Neutrophil (primary cell): Measurements from ENCODE around the gene ACTN2.

Experiments
- H3K27ac ChIP-seq: fragments of 200-600 bp; sonication (generic); 2 replicates; pipeline ENCODE4 v1.5.1; 2016; ENCODE audit warnings: mild to moderate bottlenecking, moderate library complexity
- H3K27me3 ChIP-seq: fragments of 200-600 bp; sonication (generic); 2 replicates; pipeline ENCODE4 v1.6.0; 2016; ENCODE audit warnings: mild to moderate bottlenecking
- H3K36me3 ChIP-seq: fragments of 200-600 bp; sonication (generic); 2 replicates; pipeline ENCODE4 v1.5.1; 2017
- H3K4me1 ChIP-seq, 2 experiments: fragments of 200-600 bp in 1 of 2; sonication (generic) in 1 of 2; 1 replicate in 1 of 2; 2 replicates in 1 of 2; pipeline versions ENCODE4 v1.5.1 to v1.6.1; 2013 to 2016; ENCODE audit warnings: low read depth in 1 of 2, low read length in 1 of 2, mild to moderate bottlenecking in 1 of 2, moderate library complexity in 1 of 2; ENCODE audit not compliant: control insufficient read depth in 1 of 2, insufficient read depth in 1 of 2
- H3K4me3 ChIP-seq, 2 experiments: fragments of 200-600 bp in 1 of 2; sonication (generic) in 1 of 2; 1 replicate in 1 of 2; 2 replicates in 1 of 2; pipeline ENCODE4 v1.5.1; 2013 to 2016; ENCODE audit warnings: low read depth in 1 of 2, low read length in 1 of 2, mild to moderate bottlenecking in 1 of 2, moderate library complexity in 1 of 2
- H3K9me3 ChIP-seq: fragments of 200-600 bp; sonication (generic); 2 replicates; pipeline ENCODE4 v1.5.1; 2016
- TF ChIP-seq, protein P1 (sequence below): fragments of 200-600 bp; sonication (generic); IDR thresholded peaks from 2 replicates; pipeline ENCODE4 v1.5.1; 2016; ENCODE audit warnings: antibody characterized with exemption

The ACTN2 gene

DNA sequence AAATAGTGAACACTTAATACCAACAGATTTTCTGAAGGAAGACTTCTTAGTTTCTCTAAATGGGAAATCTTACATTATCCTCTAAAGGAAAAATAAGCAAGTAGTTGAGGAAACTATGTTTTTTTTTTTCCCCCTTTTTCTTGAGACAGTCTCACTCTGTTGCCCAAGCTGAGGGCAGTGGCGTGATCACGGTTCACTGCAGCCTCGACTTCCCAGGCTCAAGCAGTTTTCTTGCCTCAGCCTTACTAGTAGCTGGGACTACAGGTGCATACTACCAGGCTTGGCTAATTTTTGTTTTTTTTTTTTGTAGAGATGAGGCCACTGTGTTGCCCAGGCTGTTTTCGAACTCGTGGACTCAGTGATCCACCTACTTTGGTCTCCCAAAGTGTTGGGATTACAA, 112.7 kb downstream of the ACTN2 start:
- Histone ChIP-seq H3K4me3 (no peak overlapping the region), H3K27ac (no peak overlapping the region), H3K9me3 (no peaks in the 10 kb centered on the region), H3K27me3 (no peaks in the 10 kb centered on the region), H3K36me3 (no peaks in the 10 kb centered on the region), H3K4me1 (peaks cover 14 to 17% of the 10 kb centered on the region in 2 experiments)
- TF ChIP-seq, protein P1, sequence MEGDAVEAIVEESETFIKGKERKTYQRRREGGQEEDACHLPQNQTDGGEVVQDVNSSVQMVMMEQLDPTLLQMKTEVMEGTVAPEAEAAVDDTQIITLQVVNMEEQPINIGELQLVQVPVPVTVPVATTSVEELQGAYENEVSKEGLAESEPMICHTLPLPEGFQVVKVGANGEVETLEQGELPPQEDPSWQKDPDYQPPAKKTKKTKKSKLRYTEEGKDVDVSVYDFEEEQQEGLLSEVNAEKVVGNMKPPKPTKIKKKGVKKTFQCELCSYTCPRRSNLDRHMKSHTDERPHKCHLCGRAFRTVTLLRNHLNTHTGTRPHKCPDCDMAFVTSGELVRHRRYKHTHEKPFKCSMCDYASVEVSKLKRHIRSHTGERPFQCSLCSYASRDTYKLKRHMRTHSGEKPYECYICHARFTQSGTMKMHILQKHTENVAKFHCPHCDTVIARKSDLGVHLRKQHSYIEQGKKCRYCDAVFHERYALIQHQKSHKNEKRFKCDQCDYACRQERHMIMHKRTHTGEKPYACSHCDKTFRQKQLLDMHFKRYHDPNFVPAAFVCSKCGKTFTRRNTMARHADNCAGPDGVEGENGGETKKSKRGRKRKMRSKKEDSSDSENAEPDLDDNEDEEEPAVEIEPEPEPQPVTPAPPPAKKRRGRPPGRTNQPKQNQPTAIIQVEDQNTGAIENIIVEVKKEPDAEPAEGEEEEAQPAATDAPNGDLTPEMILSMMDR, result no peak

DNA sequence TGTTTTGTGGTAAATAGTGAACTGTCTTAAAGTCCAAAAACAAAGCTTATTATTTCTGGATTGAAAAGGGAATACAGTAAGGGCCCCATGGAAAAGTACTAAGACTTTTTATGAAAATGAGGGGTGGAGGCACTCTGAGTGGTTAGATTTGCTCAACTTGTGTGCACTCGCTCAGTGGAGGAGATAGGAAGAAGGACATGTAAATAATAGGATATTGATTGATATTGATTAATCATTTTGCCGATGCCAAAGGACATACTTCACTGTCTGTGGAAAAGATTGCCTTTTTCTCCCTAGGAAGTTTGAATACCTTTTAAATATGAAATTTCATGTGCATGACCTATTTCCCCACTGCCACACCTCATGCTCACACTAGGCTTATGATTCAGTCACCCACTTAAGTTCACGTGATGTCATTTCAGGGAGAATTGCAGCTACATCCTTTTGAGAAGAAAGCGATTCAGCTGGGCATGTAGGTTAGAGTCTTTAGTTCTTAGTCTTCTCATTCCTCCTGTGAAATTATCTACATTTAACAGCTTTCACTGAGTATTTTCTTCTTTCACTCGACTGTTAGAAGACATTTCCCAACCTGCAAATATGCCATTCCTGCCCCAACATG, 113.8 kb downstream of the ACTN2 start:
- TF ChIP-seq, protein P1, result no peak
- H3K27ac ChIP-seq, result no peak overlapping the region
- H3K4me1 ChIP-seq, result peaks cover 11 to 12% of the 10 kb centered on the region in 2 experiments

DNA sequence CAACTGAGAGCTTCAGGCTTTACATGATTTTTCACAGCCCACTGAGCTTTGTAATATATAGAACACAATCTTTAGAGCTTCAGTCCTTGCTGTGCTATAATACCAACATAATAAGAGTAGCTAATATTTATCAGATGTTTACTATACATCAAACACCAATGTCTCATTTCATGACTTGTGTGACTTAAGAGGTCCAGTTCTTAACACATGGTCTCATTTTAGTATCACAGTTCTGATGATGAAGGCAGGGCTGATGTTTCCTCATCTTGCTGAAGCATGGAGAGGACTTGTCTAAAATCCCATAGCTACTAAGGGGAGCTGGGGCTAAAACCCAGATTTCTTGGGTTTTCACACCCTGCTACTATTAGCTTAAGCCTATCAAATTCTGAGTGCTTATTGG, 114.3 kb downstream of the ACTN2 start:
- Histone ChIP-seq H3K27me3 (no peaks in the 10 kb centered on the region), H3K27ac (no peak overlapping the region), H3K36me3 (no peaks in the 10 kb centered on the region), H3K4me1 (peaks cover 8 to 9% of the 10 kb centered on the region in 2 experiments), H3K9me3 (no peaks in the 10 kb centered on the region), H3K4me3 (no peak overlapping the region)
- TF ChIP-seq, protein P1, result no peak

More for the DNA sequence above, 113.8 kb downstream of the ACTN2 start:
- Histone ChIP-seq H3K27me3 (no peaks in the 10 kb centered on the region), H3K9me3 (no peaks in the 10 kb centered on the region), H3K36me3 (no peaks in the 10 kb centered on the region), H3K4me3 (no peak overlapping the region)

- H3K9me3 ChIP-seq, result no peaks in the 10 kb centered on the region
- no peaks in the 10 kb centered on the region for H3K36me3 ChIP-seq
- no peak overlapping the region for H3K4me3 ChIP-seq
- H3K27me3 ChIP-seq, result no peaks in the 10 kb centered on the region
- H3K27ac ChIP-seq, result no peak overlapping the region
- TF ChIP-seq, protein P1, result no peak
- H3K4me1 ChIP-seq, result no peaks in the 10 kb centered on the region
Observed at GRCh38 chr1:236802264-236802663, 116.0 kb downstream of the ACTN2 start.

DNA sequence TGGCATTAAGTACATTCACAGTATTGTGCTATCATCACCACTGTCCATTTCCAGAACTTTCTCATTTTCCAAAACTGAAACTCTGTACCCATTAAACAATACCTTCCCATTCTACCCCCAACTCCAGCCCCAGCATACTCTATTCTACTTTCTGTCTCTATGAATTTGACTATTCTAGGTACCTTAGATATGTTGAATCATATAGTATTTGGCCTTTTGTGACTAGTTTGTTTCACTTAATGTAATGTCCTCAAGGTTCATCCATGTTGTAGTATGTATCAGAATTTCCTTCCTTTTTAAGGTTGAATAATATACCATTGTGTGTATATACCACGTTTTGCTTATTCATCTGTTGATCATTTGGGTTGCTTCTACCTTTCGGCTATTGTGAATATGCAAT, 120.3 kb downstream of the ACTN2 start:
- no peak overlapping the region for H3K27ac ChIP-seq
- TF ChIP-seq, protein P1, result no peak

DNA sequence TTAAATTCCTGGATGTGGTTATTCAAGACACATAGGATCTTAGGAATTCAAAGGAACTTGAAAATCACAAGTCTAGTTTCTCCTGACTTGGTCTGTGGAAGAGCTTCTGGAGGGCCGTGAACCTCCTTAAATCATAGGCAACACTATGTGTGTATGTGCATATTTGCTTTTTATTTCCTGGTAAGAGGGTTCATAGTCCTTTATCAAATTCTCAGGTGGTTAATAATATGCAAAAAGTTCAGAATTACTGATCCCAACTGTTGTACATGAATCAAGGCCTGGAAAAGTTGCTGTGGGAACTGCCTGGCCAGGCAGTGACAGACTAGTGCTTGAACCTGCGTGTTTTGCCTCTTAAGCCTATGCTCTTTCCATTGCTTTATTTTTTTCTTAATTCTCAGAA, 121.7 kb downstream of the ACTN2 start:
- Histone ChIP-seq H3K27ac (no peak overlapping the region), H3K9me3 (no peaks in the 10 kb centered on the region), H3K36me3 (peaks cover 23% of the 10 kb centered on the region), H3K27me3 (no peaks in the 10 kb centered on the region), H3K4me3 (no peak overlapping the region), H3K4me1 (no peaks in the 10 kb centered on the region)
- TF ChIP-seq, protein P1, result no peak

More for the DNA sequence above, 120.3 kb downstream of the ACTN2 start:
- Histone ChIP-seq H3K27me3 (no peaks in the 10 kb centered on the region), H3K4me3 (no peak overlapping the region), H3K9me3 (no peaks in the 10 kb centered on the region), H3K4me1 (no peaks in the 10 kb centered on the region), H3K36me3 (peaks cover 13% of the 10 kb centered on the region)
